Measurements from ENCODE around the gene CSH1.

DNA sequence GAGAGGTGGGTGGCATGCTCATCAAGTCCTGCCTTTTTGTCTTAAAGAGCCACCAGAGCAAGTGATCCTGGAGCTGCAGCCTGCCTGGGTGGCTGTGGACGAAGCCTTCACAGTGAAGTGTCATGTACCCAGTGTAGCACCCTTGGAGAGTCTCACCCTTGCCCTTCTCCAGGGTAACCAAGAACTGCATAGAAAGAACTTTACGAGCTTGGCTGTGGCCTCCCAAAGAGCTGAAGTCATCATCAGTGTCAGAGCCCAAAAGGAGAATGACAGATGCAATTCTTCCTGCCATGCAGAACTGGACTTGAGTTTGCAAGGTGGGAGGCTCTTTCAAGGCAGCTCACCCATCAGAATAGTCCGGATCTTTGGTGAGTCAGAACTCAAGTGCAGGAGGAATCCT lies 37.1 kb downstream of the CSH1 start:
- TF ChIP-seq EZH2 (IDR thresholded peaks at IDR 0.05; ENCODE audit: low read length, missing control alignments) (no peak), CTCF (conservative IDR thresholded peaks at IDR 0.05 in 1 of 2, IDR thresholded peaks at IDR 0.05 in 1 of 2; ENCODE audit: low read depth in 1 of 2, low read length in 2 of 2) (no peak)
